OCI-M2 (cell line): ENCODE data around the gene SAMD3.
A peak's percentile ranks its signal among the peaks of the same experiment; 100 is the strongest.
"Not testable (repeated sequence)": the region's sequence is repeated elsewhere in the genome, so short reads cannot be mapped to it uniquely, and the experiment has no call there.

ENCODE experiments used
- DNase-seq: peaks from one replicate; lab custom pipeline; 2025; ENCODE audit not compliant: unreplicated experiment; lab: John Stamatoyannopoulos, UW

SAMD3 gene

GRCh38 chr6:130212215-130212874 is 10.4 kb downstream of the SAMD3 start:
- DNase-seq: no peak

GRCh38 chr6:130211691-130212090 is 11.1 kb downstream of the SAMD3 start:
- DNase-seq: no peak

GRCh38 chr6:130207979-130208649 is 14.6 kb downstream of the SAMD3 start:
- DNase-seq: no peak

GRCh38 chr6:130206479-130206878 is 16.3 kb downstream of the SAMD3 start:
- DNase-seq: peak; percentile 19

GRCh38 chr6:130204322-130204721 is 18.4 kb downstream of the SAMD3 start:
- peak; percentile 24 for DNase-seq

GRCh38 chr6:130203370-130203769 is 19.4 kb downstream of the SAMD3 start:
- no peak for DNase-seq

- DNase-seq: no peak
These were observed 20.0 kb downstream of the SAMD3 start for GRCh38 chr6:130202782-130203181.

- DNase-seq: no peak
These were observed 22.7 kb downstream of the SAMD3 start for GRCh38 chr6:130200020-130200419.

- no peak for DNase-seq
These were observed 24.2 kb downstream of the SAMD3 start for GRCh38 chr6:130198483-130199035.

- DNase-seq: not testable (repeated sequence)
These were observed 24.8 kb downstream of the SAMD3 start for GRCh38 chr6:130197816-130198482.

GRCh38 chr6:130194434-130194833 is 28.3 kb downstream of the SAMD3 start:
- DNase-seq: not testable (repeated sequence)

GRCh38 chr6:130190701-130191690 is 31.8 kb downstream of the SAMD3 start:
- no peak for DNase-seq

- no peak for DNase-seq
These were observed 33.0 kb downstream of the SAMD3 start for GRCh38 chr6:130189531-130190397.

- DNase-seq: no peak
These were observed 34.4 kb downstream of the SAMD3 start for GRCh38 chr6:130188207-130188899.

- DNase-seq: no peak
These were observed 35.2 kb downstream of the SAMD3 start for GRCh38 chr6:130187335-130188206.

GRCh38 chr6:130185658-130186057 is 37.1 kb downstream of the SAMD3 start:
- DNase-seq: no peak

GRCh38 chr6:130183271-130184222 is 39.2 kb downstream of the SAMD3 start:
- DNase-seq: no peak
